HepG2 (cell line): Measurements from ENCODE around the gene SEC31A.

Experiments used
- ARHGAP35 ChIP-seq: sonication (generic); formaldehyde crosslinking; IDR thresholded peaks from 2 replicates; pipeline ENCODE4 v1.9.0; 2022; ENCODE audit warnings: mild to moderate bottlenecking, inconsistent platforms, moderate library complexity, missing genetic modification reagents, borderline replicate concordance
- CREB1 ChIP-seq, 2 experiments: fragments of 450-650 bp in 1 of 2; IDR thresholded peaks; 2 replicates each; pipeline ENCODE4 v1.6.1; 2016 to 2017; ENCODE audit warnings: control low read depth in 1 of 2, mild to moderate bottlenecking in 1 of 2, missing compliant biosample characterization in 1 of 2, missing genetic modification characterization in 1 of 2
- CTCF ChIP-seq: sonication (generic); formaldehyde crosslinking; IDR thresholded peaks from 2 replicates; pipeline ENCODE4 v1.5.0; 2020; ENCODE audit warnings: mild to moderate bottlenecking, missing genetic modification reagents, moderate library complexity
- E2F1 ChIP-seq: sonication (generic); formaldehyde crosslinking; IDR thresholded peaks from 2 replicates; pipeline ENCODE4 v1.5.0; 2020; ENCODE audit warnings: missing genetic modification reagents
- EEA1 ChIP-seq: sonication (generic); formaldehyde crosslinking; IDR thresholded peaks from 2 replicates; pipeline ENCODE4 v1.5.1; 2020; ENCODE audit warnings: mild to moderate bottlenecking, missing genetic modification reagents, borderline replicate concordance
- POLR2A ChIP-seq, 2 experiments: IDR thresholded peaks; 2 replicates each; pipeline ENCODE4 v1.6.1; 2011; ENCODE audit warnings: low read depth in 2 of 2, low read length in 2 of 2, mild to moderate bottlenecking in 1 of 2, moderate library complexity in 1 of 2; ENCODE audit not compliant: insufficient read depth in 1 of 2

GRCh38 chr4:82777857-82778525, 113.0 kb downstream of the SEC31A start:
- TF ChIP-seq E2F1 (CRISPR knock-in tag) = no peak
- TF ChIP-seq ARHGAP35 (CRISPR knock-in tag) = no peak
- no peak for TF ChIP-seq POLR2A (IDR thresholded peaks at IDR 0.05; ENCODE audit: insufficient read depth in 1 of 2, low read depth in 2 of 2, low read length in 2 of 2)
- TF ChIP-seq EEA1 (CRISPR knock-in tag) = no peak
- no peak for TF ChIP-seq CREB1 (IDR thresholded peaks at IDR 0.05)
- TF ChIP-seq CREB1 (CRISPR knock-in tag; IDR thresholded peaks at IDR 0.05) = no peak
- no peak for TF ChIP-seq CTCF (CRISPR knock-in tag)
